GM12865 (cell line): ENCODE results near the gene SLC22A31.

ENCODE experiments used
- DNase-seq: peaks from one replicate; pipeline ENCODE4 v3.0.0; 2010; ENCODE audit warnings: low read depth
- H3K4me3 ChIP-seq: 2 replicates; pipeline ENCODE4 v1.5.1; 2011; ENCODE audit warnings: mild to moderate bottlenecking, low read depth, low read length, control low read depth
- TF ChIP-seq, protein P1 (sequence below): IDR thresholded peaks from 2 replicates; pipeline ENCODE4 v1.5.1; 2011; ENCODE audit warnings: low read length, control low read depth, low read depth, inconsistent platforms; ENCODE audit not compliant: insufficient read depth; ENCODE audit errors: missing control alignments

The SLC22A31 gene

DNA sequence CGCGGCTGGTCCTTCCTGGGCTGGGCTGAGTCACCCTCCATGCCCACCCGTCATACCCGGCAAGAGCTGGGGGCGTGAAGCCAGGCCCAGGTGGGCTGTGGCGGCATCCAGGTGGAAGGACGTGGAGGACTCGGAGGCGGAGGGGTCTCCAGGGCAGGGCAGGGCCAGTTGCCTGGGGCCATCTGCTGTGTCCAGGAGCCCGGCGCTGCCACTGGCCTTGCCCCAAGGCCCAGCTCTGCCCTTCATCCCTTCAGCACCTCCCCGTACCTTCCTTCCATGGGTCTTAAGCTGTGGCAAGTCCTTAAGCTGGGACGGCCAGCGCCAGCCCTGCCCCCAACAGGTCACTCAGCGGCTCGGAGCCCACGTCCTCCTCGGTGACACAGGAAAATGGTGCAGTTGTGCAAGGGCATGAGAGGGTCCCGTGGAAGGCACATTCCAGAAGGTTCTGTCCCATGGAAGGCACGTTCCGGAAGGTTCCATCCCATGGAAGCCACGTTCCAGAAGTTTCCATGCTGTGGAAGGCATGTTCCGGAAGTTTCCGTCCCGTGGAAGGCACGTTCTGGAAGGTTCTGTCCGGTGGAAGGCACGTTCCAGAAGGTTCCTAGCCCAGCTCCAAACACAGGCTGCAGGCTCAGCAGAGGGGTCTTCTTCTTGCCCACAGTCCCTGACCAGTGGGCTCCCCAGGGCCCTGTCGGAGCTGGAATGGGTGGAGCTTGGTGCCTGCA lies 39.2 kb downstream of the SLC22A31 start:
- TF ChIP-seq, protein P1, sequence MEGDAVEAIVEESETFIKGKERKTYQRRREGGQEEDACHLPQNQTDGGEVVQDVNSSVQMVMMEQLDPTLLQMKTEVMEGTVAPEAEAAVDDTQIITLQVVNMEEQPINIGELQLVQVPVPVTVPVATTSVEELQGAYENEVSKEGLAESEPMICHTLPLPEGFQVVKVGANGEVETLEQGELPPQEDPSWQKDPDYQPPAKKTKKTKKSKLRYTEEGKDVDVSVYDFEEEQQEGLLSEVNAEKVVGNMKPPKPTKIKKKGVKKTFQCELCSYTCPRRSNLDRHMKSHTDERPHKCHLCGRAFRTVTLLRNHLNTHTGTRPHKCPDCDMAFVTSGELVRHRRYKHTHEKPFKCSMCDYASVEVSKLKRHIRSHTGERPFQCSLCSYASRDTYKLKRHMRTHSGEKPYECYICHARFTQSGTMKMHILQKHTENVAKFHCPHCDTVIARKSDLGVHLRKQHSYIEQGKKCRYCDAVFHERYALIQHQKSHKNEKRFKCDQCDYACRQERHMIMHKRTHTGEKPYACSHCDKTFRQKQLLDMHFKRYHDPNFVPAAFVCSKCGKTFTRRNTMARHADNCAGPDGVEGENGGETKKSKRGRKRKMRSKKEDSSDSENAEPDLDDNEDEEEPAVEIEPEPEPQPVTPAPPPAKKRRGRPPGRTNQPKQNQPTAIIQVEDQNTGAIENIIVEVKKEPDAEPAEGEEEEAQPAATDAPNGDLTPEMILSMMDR = no peak
- H3K4me3 ChIP-seq = no peak overlapping the region
- no peak for DNase-seq

DNA sequence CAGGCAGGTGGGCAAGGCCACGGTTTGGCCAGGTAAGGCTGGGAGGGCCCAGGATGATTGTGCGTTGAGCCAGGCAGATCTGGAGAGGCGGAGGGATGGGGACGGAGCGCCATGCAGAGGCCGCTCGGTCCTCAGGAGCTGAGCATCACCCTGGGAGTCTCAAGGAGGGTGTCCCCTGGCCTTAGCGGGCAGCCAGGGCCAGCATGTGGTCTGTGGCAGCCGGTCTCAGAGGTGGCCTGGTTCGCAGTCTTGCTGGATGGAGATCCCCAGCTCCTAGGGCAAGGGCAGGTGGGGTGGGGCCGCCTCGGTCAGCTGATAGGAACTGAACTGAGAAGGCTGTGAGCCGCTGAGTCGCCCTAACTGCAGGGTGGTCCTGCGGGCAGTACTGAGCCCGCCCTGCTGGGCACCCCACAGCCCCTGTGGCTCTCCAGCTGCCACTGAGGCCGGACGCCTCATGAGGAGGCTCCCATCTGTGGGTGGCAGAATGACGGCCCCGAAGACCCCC lies 40.4 kb downstream of the SLC22A31 start:
- TF ChIP-seq, protein P1 = no peak
- DNase-seq = no peak
- H3K4me3 ChIP-seq = no peak overlapping the region

DNA sequence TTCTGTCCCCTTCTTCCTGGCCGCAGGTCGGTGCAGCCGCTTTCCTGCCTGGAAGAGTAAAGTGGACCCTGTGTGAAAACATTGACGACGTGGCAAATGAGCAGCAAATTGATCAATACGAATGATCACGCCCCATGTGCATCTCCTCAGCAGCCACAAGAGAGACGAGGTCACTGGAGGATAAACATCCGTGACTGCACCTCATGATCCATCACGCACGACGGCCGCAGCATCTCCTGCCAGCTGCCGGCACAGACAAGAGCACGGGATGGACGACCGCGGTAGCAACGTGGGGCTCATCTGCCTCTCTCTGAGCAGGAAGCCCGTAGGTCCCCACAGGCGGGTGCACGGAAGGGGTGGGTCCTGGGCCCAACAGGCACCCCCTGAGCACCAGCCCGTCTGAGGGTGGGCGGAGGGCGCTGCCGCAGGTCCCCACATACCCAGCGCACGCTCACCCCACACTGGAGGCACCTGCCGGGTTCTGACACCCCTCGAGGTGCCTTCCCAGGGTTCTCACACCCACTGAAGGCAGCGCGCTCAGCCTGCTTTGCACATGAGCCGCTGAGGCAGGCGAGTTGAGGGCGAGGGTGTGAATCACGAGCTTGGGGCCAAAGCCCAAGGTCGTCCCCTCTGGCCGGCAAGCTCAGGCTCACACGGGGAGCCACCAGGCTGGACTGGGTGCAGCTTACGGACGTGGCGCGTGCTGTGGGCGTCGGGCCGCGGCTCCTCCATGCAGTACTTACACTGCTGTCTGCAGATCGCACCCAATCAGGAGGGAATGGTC lies 41.1 kb downstream of the SLC22A31 start:
- no peak overlapping the region for H3K4me3 ChIP-seq
- TF ChIP-seq, protein P1 = no peak
- no peak for DNase-seq

DNA sequence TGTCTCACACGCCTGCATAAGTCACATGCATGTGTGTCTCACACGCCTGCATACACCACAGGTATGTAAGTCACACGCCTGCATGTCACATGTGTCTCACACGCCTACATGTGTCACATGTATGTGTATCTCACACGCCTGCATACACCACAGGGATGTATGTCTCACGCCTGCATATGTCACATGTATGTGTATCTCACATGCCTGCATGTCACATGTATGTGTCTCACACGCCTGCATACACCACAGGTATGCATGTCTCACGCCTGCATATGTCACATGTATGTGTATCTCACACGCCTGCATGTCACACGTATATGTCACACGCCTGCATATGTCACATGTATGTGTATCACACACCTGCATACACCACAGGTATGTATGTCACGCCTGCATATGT lies 42.6 kb downstream of the SLC22A31 start:
- DNase-seq = no peak
- TF ChIP-seq, protein P1 = no peak
- H3K4me3 ChIP-seq = no peak overlapping the region

DNA sequence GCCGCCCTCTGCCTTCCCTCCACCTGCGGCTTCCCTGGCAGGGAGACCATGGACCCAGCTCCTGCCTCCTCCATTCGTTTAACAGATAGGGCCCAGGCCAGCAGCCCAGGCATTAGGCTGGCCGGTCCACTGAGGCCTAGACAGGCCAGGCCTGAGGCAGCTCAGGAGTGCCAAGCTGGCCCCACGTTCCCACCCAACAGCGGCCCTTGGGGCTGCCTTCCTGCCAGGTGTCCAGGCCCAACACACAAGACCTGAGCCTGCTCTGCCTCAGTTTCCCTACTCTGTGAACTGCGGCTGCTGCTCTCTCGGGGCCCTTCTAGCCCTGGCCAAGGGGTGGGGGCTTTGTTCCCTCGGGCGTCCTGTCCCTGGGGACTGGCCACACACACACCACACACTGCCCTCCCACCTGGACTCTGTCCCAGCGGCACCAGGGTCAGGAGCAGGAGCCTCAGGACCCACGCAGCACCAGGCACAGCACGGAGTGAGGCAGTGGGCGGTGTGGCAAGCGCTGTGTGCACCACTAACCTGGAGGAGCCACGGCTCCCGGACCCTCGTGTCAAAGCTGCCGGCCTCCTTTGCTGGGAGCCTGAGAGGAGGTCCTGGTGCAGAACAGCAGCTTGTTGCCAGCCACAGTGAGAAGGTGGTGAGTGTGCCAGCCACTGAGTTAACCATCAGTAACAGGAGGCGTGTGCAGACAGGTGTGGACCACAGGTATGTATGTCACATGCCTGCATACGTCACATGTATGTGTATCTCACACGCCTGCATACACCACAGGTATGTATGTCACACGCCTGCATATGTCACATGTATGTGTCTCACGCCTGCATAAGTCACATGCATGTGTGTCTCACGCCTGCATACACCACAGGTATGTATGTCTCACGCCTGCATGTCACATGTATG lies 43.3 kb downstream of the SLC22A31 start:
- TF ChIP-seq, protein P1 = no peak
- no peak overlapping the region for H3K4me3 ChIP-seq
- DNase-seq = no peak

DNA sequence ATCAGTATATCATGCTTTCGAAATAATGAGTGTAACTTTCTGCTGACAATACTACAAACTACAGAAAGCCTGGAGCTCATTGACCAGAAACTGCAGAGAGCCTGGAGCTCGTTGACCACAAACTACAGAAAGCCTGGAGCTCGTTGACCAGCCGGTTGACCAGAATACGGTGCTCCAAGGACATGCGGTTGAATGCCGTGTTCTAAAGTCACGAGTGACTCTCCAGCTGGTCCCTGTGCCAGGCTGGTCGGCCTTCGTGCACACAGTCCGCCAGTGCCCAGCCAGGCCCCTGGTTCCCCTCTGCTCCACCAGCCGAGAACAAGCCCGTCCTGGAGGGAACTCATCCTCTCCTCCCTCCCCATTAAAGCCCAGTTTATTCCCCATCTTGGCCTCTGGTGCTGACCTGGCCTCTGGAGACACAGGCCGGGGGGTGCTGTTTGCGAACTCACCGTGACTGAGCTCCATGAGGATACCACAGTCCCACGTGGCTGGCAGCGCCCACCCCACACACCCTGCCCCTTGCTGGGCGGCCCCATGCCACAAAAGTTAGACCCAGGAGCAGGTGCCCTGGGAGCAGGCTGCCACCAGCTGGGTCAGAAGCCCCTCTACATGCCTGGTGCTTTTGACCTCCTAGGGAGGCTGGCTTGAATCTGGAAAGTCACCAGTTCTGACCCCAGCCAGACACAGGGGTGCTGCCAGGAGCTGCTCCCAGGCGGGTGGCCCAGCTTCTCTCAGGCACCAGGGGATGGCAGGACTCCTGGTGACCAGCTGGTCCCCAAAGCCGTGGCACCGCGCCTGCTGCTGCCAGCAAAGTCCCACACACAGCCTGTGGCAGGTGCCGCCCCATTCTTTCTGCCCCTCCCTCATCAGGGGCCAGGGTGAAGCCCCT lies 44.2 kb downstream of the SLC22A31 start:
- no peak overlapping the region for H3K4me3 ChIP-seq
- TF ChIP-seq, protein P1 = no peak
- DNase-seq = no peak
